Loucy (cell line): ENCODE results near the gene PBXIP1.
A peak's percentile ranks its signal among the peaks of the same experiment; 100 is the strongest.

Source experiments
- H2AFZ ChIP-seq: fragments of 200-600 bp; sonication (generic); 2 replicates; pipeline ENCODE4 v1.6.0; 2016; ENCODE audit warnings: antibody characterized with exemption, mild to moderate bottlenecking, low read length, moderate library complexity
- H3F3A ChIP-seq: fragments of 200-600 bp; 2 replicates; pipeline ENCODE4 v1.6.0; 2016; ENCODE audit warnings: antibody characterized with exemption, low read depth, mild to moderate bottlenecking
- H3K27me3 ChIP-seq: fragments of 200-600 bp; sonication (generic); 2 replicates; pipeline ENCODE4 v1.6.1; 2014; ENCODE audit warnings: low read length, mild to moderate bottlenecking; ENCODE audit not compliant: insufficient read depth, poor library complexity, severe bottlenecking
- H3K36me3 ChIP-seq: fragments of 200-600 bp; sonication (generic); 2 replicates; pipeline ENCODE4 v1.6.1; 2016; ENCODE audit warnings: low read length; ENCODE audit not compliant: insufficient read depth
- H3K4me1 ChIP-seq: fragments of 200-600 bp; sonication (generic); 2 replicates; pipeline ENCODE4 v1.5.1; 2014; ENCODE audit warnings: low read length, mild to moderate bottlenecking; ENCODE audit not compliant: insufficient read depth, poor library complexity, severe bottlenecking
- H3K4me2 ChIP-seq: fragments of 200-600 bp; sonication (generic); 2 replicates; pipeline ENCODE4 v1.6.0; 2014; ENCODE audit warnings: antibody characterized with exemption, low read length, low read depth, mild to moderate bottlenecking; ENCODE audit not compliant: poor library complexity, severe bottlenecking
- H3K4me3 ChIP-seq: fragments of 200-600 bp; sonication (generic); 2 replicates; pipeline ENCODE4 v1.5.1; 2014; ENCODE audit warnings: low read length, mild to moderate bottlenecking, mixed read lengths; ENCODE audit not compliant: poor library complexity, severe bottlenecking
- H3K79me2 ChIP-seq: fragments of 200-600 bp; sonication (generic); 2 replicates; pipeline ENCODE4 v1.6.1; 2014; ENCODE audit warnings: low read length; ENCODE audit not compliant: insufficient read depth
- H3K9ac ChIP-seq: fragments of 200-600 bp; sonication (generic); 2 replicates; pipeline ENCODE4 v1.6.0; 2014; ENCODE audit warnings: mild to moderate bottlenecking, low read depth, low read length, moderate library complexity; ENCODE audit not compliant: poor library complexity, severe bottlenecking
- H3K9me2 ChIP-seq: fragments of 200-600 bp; sonication (generic); replicated peaks from 2 replicates; pipeline ENCODE4 v1.6.1; 2016; ENCODE audit warnings: low read depth, low read length, mixed read lengths
- H3K9me3 ChIP-seq: fragments of 200-600 bp; sonication (generic); 2 replicates; pipeline ENCODE4 v1.6.1; 2014; ENCODE audit warnings: mild to moderate bottlenecking, antibody characterized with exemption, low read length, low read depth; ENCODE audit not compliant: insufficient read depth
- H4K20me1 ChIP-seq: fragments of 200-600 bp; sonication (generic); 2 replicates; pipeline ENCODE4 v1.6.0; 2014; ENCODE audit warnings: antibody characterized with exemption, low read length, mild to moderate bottlenecking; ENCODE audit not compliant: insufficient read depth, poor library complexity, severe bottlenecking
- CTCF ChIP-seq: fragments of 200-600 bp; sonication (generic); conservative IDR thresholded peaks from 2 replicates; pipeline ENCODE4 v1.5.1; 2014; ENCODE audit warnings: mild to moderate bottlenecking, antibody characterized with exemption, low read length
- EZH2phosphoT487 ChIP-seq: fragments of 200-600 bp; IDR thresholded peaks from 2 replicates; pipeline ENCODE4 v1.6.1; 2018; ENCODE audit warnings: antibody characterized with exemption, mild to moderate bottlenecking, moderate library complexity, borderline replicate concordance

PBXIP1 gene

GRCh38 chr1:154972517-154973343, 16.8 kb upstream of the PBXIP1 start:
- Histone ChIP-seq H3F3A (peaks cover 3% of the 10 kb centered on the region; the same call in 1 of the 2 replicates), H3K4me1 (peaks cover 53% of the 10 kb centered on the region), H3K9me2 (no peaks in the 10 kb centered on the region), H3K9ac (peak overlapping the region; percentile 95), H3K36me3 (peaks cover 9% of the 10 kb centered on the region; the same call in 1 of the 2 replicates), H3K79me2 (peaks cover 79% of the 10 kb centered on the region), H3K4me2 (peak overlapping the region; percentile 73), H4K20me1 (peaks cover 28% of the 10 kb centered on the region), H3K27me3 (no peaks in the 10 kb centered on the region), H2AFZ (no peak overlapping the region), H3K9me3 (no peaks in the 10 kb centered on the region), H3K4me3 (peak overlapping the region; percentile 94)
- no peak for TF ChIP-seq CTCF
- no peak for TF ChIP-seq EZH2phosphoT487

- Histone ChIP-seq H3K4me1 (peaks cover 47% of the 10 kb centered on the region), H3K4me3 (peak overlapping the region; percentile 94), H3K9me3 (no peaks in the 10 kb centered on the region), H3K9me2 (no peaks in the 10 kb centered on the region), H4K20me1 (peaks cover 23% of the 10 kb centered on the region), H3K79me2 (peaks cover 74% of the 10 kb centered on the region), H3K9ac (peak overlapping the region; percentile 95), H3F3A (peaks cover 3% of the 10 kb centered on the region; the same call in 1 of the 2 replicates), H3K36me3 (peaks cover 14% of the 10 kb centered on the region; the same call in 1 of the 2 replicates), H3K4me2 (peak overlapping the region; percentile 73), H3K27me3 (no peaks in the 10 kb centered on the region), H2AFZ (no peak overlapping the region)
- no peak for TF ChIP-seq CTCF
- TF ChIP-seq EZH2phosphoT487, result no peak
These were observed 16.3 kb upstream of the PBXIP1 start for GRCh38 chr1:154972213-154972516.

- H3K4me1 ChIP-seq, result peaks cover 40% of the 10 kb centered on the region
- H3K4me3 ChIP-seq, result peak overlapping the region; percentile 63
- peaks cover 17% of the 10 kb centered on the region; the same call in 1 of the 2 replicates for H3K36me3 ChIP-seq
- peak overlapping the region; percentile 52 for H3K9ac ChIP-seq
- no peak overlapping the region for H2AFZ ChIP-seq
- H3F3A ChIP-seq, result peaks cover 3% of the 10 kb centered on the region; the same call in 1 of the 2 replicates
- H3K9me2 ChIP-seq, result no peaks in the 10 kb centered on the region
- peak overlapping the region; percentile 70 for H3K4me2 ChIP-seq
- no peak for TF ChIP-seq CTCF
- no peak for TF ChIP-seq EZH2phosphoT487
- peaks cover 22% of the 10 kb centered on the region for H4K20me1 ChIP-seq
- H3K27me3 ChIP-seq, result no peaks in the 10 kb centered on the region
- no peaks in the 10 kb centered on the region for H3K9me3 ChIP-seq
- peaks cover 67% of the 10 kb centered on the region for H3K79me2 ChIP-seq
These were observed 15.6 kb upstream of the PBXIP1 start for GRCh38 chr1:154971341-154971998.
